DOHH2 (cell line): ENCODE results near the gene OR4F6.
"Not testable (repeated sequence)": the region's sequence is repeated elsewhere in the genome, so short reads cannot be mapped to it uniquely, and the experiment has no call there.

ENCODE experiments used
- H3F3A ChIP-seq: fragments of 200-600 bp; sonication (generic), shearing (Covaris generic); 2 replicates; pipeline ENCODE4 v1.6.0; 2016; ENCODE audit warnings: antibody characterized with exemption, mild to moderate bottlenecking; ENCODE audit not compliant: control insufficient read depth, insufficient read depth
- H3K27ac ChIP-seq: fragments of 200-600 bp; sonication (generic); 2 replicates; pipeline ENCODE4 v1.5.1; 2014; ENCODE audit warnings: low read depth, mild to moderate bottlenecking, low read length, moderate library complexity
- H3K27me3 ChIP-seq: fragments of 200-600 bp; sonication (generic); 2 replicates; pipeline ENCODE4 v1.6.1; 2014; ENCODE audit warnings: mild to moderate bottlenecking, low read length, mixed read lengths; ENCODE audit not compliant: control insufficient read depth
- H3K36me3 ChIP-seq: fragments of 200-600 bp; sonication (generic); 2 replicates; pipeline ENCODE4 v1.6.1; 2014; ENCODE audit warnings: mild to moderate bottlenecking, low read length, moderate library complexity, mixed read lengths; ENCODE audit not compliant: control insufficient read depth
- H3K4me1 ChIP-seq: fragments of 200-600 bp; sonication (generic); 2 replicates; pipeline ENCODE4 v1.6.1; 2014; ENCODE audit warnings: mild to moderate bottlenecking, low read length, mixed read lengths; ENCODE audit not compliant: control insufficient read depth
- H3K4me2 ChIP-seq: fragments of 200-600 bp; sonication (generic); 2 replicates; pipeline ENCODE4 v1.6.0; 2014; ENCODE audit warnings: mild to moderate bottlenecking, low read length, moderate library complexity
- H3K4me3 ChIP-seq: fragments of 200-600 bp; sonication (generic); 2 replicates; pipeline ENCODE4 v1.5.1; 2014; ENCODE audit warnings: mild to moderate bottlenecking, low read length, mixed read lengths
- H3K79me2 ChIP-seq: fragments of 200-600 bp; sonication (generic); 2 replicates; pipeline ENCODE4 v1.6.1; 2014; ENCODE audit warnings: mild to moderate bottlenecking, low read length, mixed read lengths; ENCODE audit not compliant: control insufficient read depth
- H3K9me2 ChIP-seq: fragments of 200-600 bp; sonication (generic); replicated peaks from 2 replicates; pipeline ENCODE4 v1.6.1; 2014; ENCODE audit warnings: mild to moderate bottlenecking, low read length, mixed read lengths; ENCODE audit not compliant: control insufficient read depth
- H3K9me3 ChIP-seq: fragments of 200-600 bp; sonication (generic); 2 replicates; pipeline ENCODE4 v1.6.1; 2014; ENCODE audit warnings: antibody characterized with exemption, low read length, mixed read lengths; ENCODE audit not compliant: control insufficient read depth, insufficient read depth
- H4K20me1 ChIP-seq: fragments of 200-600 bp; sonication (generic); 2 replicates; pipeline ENCODE4 v1.6.0; 2014; ENCODE audit warnings: low read depth, mild to moderate bottlenecking, antibody characterized with exemption, low read length, moderate library complexity; ENCODE audit not compliant: control insufficient read depth, insufficient read depth
- EZH2phosphoT487 ChIP-seq: fragments of 200-600 bp; sonication (generic); IDR thresholded peaks from 2 replicates; pipeline ENCODE4 v1.6.1; 2017; ENCODE audit warnings: borderline replicate concordance, mild to moderate bottlenecking, antibody characterized with exemption, low read length, moderate library complexity, mixed read lengths
- TF ChIP-seq, protein P1 (sequence below): fragments of 200-600 bp; sonication (generic); IDR thresholded peaks from one replicate; pipeline ENCODE4 v1.5.1; 2014; ENCODE audit warnings: antibody characterized with exemption, mild to moderate bottlenecking, low read depth, low read length; ENCODE audit not compliant: poor library complexity, severe bottlenecking

OR4F6 gene

GRCh38 chr15:101803209-101803608 lies at the start of gene OR4F6:
Gene OR4F6 (plus strand): TSS chr15:101803509. CDS start chr15:101805720, 2,211 bp downstream.
- no peak within 1 kb of the TSS for H3K27ac ChIP-seq
- no peaks in the 10 kb centered on the region for H4K20me1 ChIP-seq
- no peak within 1 kb of the TSS for H3K4me3 ChIP-seq
- H3K36me3 ChIP-seq: no peaks in the 10 kb centered on the region
- no peaks in the 10 kb centered on the region for H3F3A ChIP-seq
- no peak within 1 kb of the TSS for H3K4me2 ChIP-seq
- H3K4me1 ChIP-seq: no peaks in the 10 kb centered on the region
- H3K79me2 ChIP-seq: no peaks in the 10 kb centered on the region
- TF ChIP-seq, protein P1, sequence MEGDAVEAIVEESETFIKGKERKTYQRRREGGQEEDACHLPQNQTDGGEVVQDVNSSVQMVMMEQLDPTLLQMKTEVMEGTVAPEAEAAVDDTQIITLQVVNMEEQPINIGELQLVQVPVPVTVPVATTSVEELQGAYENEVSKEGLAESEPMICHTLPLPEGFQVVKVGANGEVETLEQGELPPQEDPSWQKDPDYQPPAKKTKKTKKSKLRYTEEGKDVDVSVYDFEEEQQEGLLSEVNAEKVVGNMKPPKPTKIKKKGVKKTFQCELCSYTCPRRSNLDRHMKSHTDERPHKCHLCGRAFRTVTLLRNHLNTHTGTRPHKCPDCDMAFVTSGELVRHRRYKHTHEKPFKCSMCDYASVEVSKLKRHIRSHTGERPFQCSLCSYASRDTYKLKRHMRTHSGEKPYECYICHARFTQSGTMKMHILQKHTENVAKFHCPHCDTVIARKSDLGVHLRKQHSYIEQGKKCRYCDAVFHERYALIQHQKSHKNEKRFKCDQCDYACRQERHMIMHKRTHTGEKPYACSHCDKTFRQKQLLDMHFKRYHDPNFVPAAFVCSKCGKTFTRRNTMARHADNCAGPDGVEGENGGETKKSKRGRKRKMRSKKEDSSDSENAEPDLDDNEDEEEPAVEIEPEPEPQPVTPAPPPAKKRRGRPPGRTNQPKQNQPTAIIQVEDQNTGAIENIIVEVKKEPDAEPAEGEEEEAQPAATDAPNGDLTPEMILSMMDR: no peak
- TF ChIP-seq EZH2phosphoT487: no peak
- no peaks in the 10 kb centered on the region for H3K9me2 ChIP-seq
- H3K9me3 ChIP-seq: no peaks in the 10 kb centered on the region
- peaks cover 18% of the 10 kb centered on the region for H3K27me3 ChIP-seq

GRCh38 chr15:101764669-101765339 lies 38.5 kb upstream of the OR4F6 start:
- H3K4me2 ChIP-seq, H3K27me3 ChIP-seq, H3K9me2 ChIP-seq, H3F3A ChIP-seq, H3K36me3 ChIP-seq, H3K4me1 ChIP-seq, H3K27ac ChIP-seq, H3K9me3 ChIP-seq, H4K20me1 ChIP-seq, H3K4me3 ChIP-seq, H3K79me2 ChIP-seq: not testable (repeated sequence)

DNA sequence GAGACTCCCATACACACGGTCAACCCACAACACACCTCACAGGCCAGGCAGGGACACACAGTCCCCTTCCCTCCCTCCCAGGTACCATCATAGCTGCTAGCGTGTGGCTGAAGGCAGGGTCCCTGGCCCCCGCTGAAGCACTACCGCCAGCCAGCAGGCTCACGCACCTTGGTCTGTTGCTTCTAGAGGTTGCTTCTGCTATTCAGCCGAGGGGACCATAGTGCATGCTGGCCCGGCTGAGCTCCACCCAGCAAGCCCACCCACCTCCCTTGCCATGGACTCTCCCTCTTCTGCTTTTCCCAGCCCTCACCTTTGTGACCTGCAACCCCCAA lies 38.0 kb upstream of the OR4F6 start:
- not testable (repeated sequence) for H3K9me3 ChIP-seq, H3K4me3 ChIP-seq, H3F3A ChIP-seq, H3K4me2 ChIP-seq, H3K36me3 ChIP-seq, H3K79me2 ChIP-seq, H4K20me1 ChIP-seq, H3K9me2 ChIP-seq, H3K27me3 ChIP-seq, H3K27ac ChIP-seq, H3K4me1 ChIP-seq

- H3K9me2 ChIP-seq: no peaks in the 10 kb centered on the region
- H3K4me2 ChIP-seq: no peak overlapping the region
- TF ChIP-seq EZH2phosphoT487: no peak
- TF ChIP-seq, protein P1: no peak
- no peaks in the 10 kb centered on the region for H3K4me1 ChIP-seq
- no peak overlapping the region for H3K4me3 ChIP-seq
- no peaks in the 10 kb centered on the region for H4K20me1 ChIP-seq
- H3K27me3 ChIP-seq: no peaks in the 10 kb centered on the region
- H3K79me2 ChIP-seq: no peaks in the 10 kb centered on the region
- no peaks in the 10 kb centered on the region for H3F3A ChIP-seq
- no peak overlapping the region for H3K27ac ChIP-seq
- no peaks in the 10 kb centered on the region for H3K36me3 ChIP-seq
- H3K9me3 ChIP-seq: no peaks in the 10 kb centered on the region
Measured at GRCh38 chr15:101765772-101766456, 37.4 kb upstream of the OR4F6 start.

DNA sequence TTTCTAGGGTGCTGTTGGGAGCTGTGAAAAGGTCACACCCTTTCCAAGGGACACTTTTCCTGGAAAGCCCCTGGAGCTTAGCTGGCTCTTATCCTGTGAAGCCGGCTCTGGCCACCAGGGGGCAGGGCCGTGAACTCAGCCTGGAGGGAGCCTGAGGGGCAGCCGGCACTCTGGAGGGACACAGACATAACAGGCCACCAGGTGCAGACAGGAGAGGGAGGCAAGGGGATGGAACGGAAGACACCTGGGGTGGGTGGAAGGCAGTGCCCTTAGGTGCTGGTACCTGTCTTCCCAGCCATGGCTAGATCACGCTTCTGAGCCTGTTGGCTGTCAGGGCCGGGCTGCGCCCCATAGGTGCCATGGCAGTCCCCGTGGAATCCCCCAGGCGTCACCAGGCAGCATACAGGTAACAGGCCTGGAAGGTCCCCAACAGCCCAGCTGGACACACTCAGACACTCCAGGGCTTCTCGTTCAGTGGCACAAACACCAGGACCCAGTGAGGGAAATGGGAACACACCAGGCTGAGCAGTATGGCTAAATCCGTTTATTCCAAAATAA lies 36.1 kb upstream of the OR4F6 start:
- H3K79me2 ChIP-seq, H3K36me3 ChIP-seq, H3K27me3 ChIP-seq, H3K9me2 ChIP-seq, H3K4me2 ChIP-seq, H3K4me1 ChIP-seq, H3F3A ChIP-seq, H3K27ac ChIP-seq, H3K9me3 ChIP-seq, H3K4me3 ChIP-seq, H4K20me1 ChIP-seq: not testable (repeated sequence)
